HG03025 (cell line): Measurements from ENCODE around the gene CST8.
"Not testable (repeated sequence)": the region's sequence is repeated elsewhere in the genome, so short reads cannot be mapped to it uniquely, and the experiment has no call there.

Source experiments
- ATAC-seq: cut with Tn5 transposase; IDR thresholded peaks from one replicate; pipeline ENCODE4 v1.9.1; 2021; ENCODE audit warnings: mild to moderate bottlenecking, moderate library complexity; ENCODE audit not compliant: unreplicated experiment, low FRiP score

Gene CST8

GRCh38 chr20:23473293-23473692 lies 17.6 kb upstream of the CST8 start:
- not testable (repeated sequence) for ATAC-seq

- no peak for ATAC-seq
Observed at GRCh38 chr20:23475395-23475794, 15.5 kb upstream of the CST8 start.

DNA sequence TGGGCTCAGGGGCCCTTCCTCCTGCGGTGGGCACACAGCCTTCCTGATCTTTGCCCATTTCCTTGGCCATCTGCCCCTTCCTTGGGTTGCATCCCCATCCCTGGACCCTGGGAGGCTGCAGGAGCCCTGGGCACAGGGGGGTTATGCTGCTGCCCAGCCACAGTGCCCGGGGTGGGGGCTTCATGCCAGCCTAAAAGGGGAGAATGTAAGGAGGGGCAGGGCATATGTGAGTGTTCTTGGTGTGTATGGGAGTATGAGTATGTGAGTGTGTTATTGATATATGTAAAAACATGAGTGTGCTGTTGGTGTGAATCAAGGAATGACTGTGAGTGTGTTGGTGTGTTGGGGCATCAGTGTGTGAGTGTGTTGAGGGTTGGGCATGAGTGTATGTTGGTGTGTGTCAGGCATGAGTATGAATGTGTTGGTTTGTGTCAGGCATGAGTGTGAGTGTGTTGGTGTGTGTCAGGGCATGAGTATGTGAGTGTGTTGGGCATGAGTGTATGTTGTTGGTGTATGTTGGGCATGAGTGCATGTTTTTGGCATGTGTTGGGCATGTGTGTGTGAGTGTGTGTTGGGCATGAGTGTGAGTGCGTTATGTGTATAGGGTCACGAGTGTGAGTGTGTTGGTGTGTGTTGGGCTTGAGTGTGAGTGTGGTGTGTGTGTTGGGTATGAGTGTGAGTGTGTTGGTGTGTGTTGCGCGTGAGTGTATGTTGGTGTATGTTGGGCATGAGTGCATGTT lies 14.7 kb upstream of the CST8 start:
- no peak for ATAC-seq

DNA sequence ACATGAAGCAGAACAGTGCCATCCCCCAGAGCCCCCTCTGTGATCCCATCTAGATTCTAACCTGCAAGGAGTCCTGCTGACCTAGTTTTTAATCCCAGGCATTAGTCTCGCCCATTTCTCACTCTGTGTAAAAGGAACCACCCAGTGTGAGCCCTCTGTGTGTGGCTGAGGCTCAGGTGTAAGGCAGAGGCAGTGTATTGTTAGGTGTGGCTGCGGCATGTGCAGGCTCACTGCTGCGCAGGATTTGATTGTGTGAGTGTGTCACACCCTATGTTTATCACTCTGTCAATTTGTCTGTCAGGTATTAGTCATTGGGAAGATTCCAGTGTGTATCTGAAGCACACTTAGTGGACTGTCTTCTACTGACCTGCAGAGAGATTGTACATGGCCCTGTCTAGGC lies 13.7 kb upstream of the CST8 start:
- ATAC-seq, result no peak

- no peak for ATAC-seq
Observed at GRCh38 chr20:23479043-23479442, 11.9 kb upstream of the CST8 start.

DNA sequence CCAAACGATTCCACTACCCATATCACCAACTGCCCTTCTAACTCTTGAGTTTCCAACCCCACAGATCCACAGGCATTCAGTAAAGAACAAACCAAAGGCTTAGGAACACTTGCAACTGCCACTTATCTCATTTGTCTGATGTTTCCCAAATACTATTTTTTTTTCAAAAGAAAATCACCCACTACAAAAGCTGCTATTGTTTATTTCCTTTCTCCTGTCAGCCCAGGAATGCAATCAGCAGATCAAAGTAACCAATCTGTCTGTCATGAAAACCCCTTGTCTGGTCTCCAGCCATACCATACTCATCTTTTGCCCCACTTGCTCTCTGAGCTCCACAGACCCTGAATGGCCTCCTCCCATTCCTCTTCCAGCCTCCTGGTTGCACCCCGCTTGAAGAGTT lies 8.8 kb upstream of the CST8 start:
- ATAC-seq, result no peak

DNA sequence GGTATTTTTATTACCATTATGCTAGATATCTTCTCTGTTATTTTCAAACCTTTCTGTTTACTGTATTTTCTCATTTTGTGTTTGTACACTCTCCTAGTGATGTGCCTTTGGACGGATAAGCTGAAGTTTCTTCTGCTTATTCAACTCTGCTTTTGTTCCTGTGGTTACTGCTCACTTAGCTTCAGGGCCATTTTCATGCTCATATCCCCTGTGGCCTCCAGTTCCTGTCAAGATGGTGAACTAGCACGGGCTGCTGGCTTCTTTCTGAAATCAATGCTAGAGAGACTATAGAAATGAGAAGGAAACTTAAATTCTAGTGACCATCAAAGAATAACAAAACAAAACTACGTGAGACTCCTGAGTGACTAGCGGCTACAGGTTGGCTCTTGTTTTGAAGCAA lies 6.8 kb upstream of the CST8 start:
- ATAC-seq, result no peak

GRCh38 chr20:23488470-23488869 lies 2.4 kb upstream of the CST8 start:
- ATAC-seq, result no peak

- no peak for ATAC-seq
Observed at GRCh38 chr20:23488996-23489395, 1.9 kb upstream of the CST8 start.

GRCh38 chr20:23492292-23492691 lies 1.4 kb downstream of the CST8 start:
- no peak for ATAC-seq

GRCh38 chr20:23493172-23493772 lies 2.4 kb downstream of the CST8 start:
- no peak for ATAC-seq

DNA sequence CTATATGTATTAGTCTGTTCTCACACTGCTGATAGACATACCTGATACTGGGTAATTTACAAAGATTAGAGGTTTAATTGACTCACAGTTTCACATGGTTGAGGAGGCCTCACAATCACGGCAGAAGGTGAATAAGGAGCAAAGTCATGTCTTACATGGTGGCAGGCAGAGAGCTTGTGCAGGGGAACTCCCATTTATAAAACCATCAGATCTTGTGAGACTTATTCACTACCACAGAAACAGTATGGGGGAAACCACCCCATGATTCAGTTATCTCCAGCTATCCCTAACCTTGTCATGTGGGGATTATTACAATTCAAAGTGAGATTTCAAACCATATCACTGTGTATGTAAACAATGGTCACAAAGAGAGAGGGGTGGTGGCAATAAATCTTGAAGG lies 6.6 kb downstream of the CST8 start:
- ATAC-seq, result no peak

DNA sequence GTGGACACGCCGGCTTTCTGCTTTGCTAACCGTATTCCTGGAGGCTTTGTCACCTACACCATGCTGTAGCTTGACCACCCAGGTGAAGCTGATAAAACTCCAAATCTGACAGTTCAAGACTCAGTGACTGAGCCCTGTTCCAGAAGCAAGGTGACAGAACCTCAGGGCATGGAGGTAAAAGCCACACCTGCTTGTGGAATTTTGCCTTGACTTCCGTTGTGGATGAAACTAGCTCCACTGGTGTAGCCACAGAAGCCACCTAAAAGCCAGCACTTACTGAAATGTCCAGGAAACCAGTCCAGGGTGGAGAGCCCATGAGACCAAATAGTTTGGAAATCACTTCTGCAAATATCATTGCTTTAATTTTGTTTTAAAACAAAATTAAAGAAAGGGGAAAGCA lies 11.0 kb downstream of the CST8 start:
- no peak for ATAC-seq

DNA sequence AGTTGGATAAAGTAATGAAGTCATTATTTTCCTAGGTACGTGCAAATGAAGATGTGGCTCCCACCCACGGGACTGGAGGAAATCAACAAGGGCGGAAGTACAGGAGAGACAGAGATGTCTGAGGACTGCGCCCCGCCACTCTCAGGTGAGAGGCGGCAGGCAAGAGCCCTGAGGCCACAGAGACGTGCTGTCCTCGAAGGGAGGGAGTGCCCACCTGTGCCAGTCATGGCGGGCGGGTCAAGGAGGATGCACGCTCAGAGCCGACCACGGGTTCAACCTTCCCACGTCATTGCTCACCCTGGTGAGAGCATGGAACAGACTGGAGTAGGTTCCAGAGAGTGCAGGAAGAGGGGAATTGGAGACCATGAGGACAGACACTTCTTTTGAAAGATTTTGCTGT lies 12.7 kb downstream of the CST8 start:
- no peak for ATAC-seq

DNA sequence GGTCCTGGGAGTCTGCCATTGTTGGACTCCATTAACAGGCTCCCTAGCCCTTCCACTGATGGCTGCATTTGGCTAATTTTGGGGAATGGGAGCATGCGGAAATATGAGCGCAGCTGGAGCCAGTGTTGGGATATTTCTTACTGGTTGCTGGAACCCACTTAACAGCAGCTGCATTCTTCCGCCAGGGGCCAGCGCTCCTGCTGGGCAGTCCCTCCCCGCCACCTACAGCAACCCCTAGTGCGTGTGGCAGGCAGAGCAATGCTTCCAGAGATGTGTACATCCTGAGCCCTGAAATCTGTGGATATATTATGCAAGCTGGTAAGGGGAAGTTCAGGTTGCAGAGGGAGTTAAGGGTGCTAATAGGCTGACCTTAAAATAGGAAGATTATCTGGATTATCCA lies 16.4 kb downstream of the CST8 start:
- no peak for ATAC-seq

GRCh38 chr20:23508449-23509229 lies 17.7 kb downstream of the CST8 start:
- no peak for ATAC-seq

DNA sequence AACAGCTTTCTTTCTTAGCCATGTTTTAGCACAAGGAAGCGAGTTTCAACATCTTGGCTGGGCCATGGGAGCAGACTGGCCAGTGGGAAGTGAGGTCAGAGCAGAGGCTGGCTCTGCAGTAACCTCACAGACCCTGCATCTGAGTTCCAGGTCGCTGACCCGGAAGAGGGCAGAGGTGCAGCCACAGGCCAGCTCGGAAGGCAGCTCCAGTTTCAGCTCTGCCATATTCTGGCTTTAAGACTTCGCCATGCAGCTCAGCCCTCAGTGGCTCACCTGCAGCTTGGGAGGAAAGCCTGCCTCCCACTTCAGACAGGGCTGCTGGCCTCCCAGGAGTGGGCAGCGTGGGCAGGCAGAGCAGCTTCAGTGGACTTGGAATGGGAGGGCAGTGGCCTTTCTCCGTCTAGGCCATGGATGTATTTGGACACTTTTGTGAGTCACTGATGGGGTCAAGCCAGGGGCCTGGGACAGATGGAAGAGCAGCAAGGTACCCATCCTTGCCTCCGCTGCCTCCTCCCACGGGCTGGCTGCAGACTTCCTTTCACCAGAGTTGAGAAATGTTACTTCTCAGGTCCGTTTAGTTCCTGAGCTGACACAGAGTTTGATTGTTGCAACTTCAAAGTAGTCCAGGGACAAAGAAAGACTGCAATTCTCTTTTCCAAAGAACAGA lies 18.5 kb downstream of the CST8 start:
- no peak for ATAC-seq

GRCh38 chr20:23510000-23510590 lies 19.2 kb downstream of the CST8 start:
- ATAC-seq, result no peak

DNA sequence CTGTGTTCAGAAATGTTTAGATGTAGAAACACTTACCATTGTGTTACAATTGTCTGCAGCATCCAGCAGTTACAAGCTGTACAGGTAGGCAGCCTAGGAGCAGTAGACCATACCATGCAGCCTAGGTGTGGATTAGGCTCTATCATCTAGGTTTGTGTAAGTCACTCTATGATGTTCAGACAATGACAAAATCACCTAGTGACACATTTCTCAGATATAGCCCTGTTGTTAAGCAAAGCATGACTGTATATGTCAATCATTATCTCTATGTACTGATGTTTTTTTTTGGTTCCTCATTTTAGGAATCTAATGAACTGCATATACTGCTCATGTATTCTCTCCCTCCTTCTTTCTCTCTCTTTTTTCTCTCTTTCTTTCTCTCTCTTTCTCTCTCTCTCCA lies 22.2 kb downstream of the CST8 start:
- no peak for ATAC-seq

DNA sequence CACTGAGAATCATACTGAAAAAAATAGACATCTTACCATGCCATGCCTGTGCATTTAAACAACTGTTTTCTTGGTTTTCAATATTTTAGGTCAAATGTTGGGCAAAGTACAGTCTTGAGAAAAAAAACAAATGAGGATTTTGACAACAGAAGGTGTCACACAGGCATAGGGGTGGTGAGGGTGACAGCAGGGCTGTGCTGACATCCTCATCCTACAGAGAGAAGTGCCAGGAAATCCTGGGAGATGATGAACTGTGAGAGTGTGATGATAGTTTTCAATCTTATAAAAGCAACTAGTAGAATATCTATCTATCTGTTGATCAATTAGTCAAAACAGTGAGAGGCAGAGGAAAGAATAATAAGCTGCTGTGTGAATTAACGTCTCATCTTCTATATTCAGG lies 23.9 kb downstream of the CST8 start:
- no peak for ATAC-seq
